Fibroblast of villous mesenchyme (primary cell): Measurements from ENCODE around the gene FBN3. TPM values are rescaled to one million over a fixed set of nuclear protein-coding genes. Genes with fewer than 3 reads are reported as not detected.
"Not testable (repeated sequence)": the region's sequence is repeated elsewhere in the genome, so short reads cannot be mapped to it uniquely, and the experiment has no call there.

Experiments
- DNase-seq: peaks from one replicate; pipeline ENCODE4 v3.0.0-alpha.2; 2010; ENCODE audit warnings: low read depth
- H3K4me3 ChIP-seq: 2 replicates; pipeline ENCODE4 v1.5.1; 2011; ENCODE audit warnings: low read depth, mild to moderate bottlenecking, low read length
- CTCF ChIP-seq: IDR thresholded peaks from 2 replicates; pipeline ENCODE4 v1.5.1; 2012; ENCODE audit warnings: low read depth, mild to moderate bottlenecking, low read length; ENCODE audit not compliant: insufficient read depth
- total RNA-seq: library from RNA; depleted of rRNA; stranded (reverse); fragments of >200 nt; gene quantifications from 2 replicates; pipeline ENCODE4 v1.2.3, GENCODE V29; 2012

The FBN3 gene
- total RNA-seq, 1 donor = not detected

GRCh38 chr19:8034178-8034525, 115.2 kb downstream of the FBN3 start:
- no peak overlapping the region for H3K4me3 ChIP-seq
- DNase-seq = no peak
- no peak for TF ChIP-seq CTCF

- not testable (repeated sequence) for DNase-seq, H3K4me3 ChIP-seq
Observed at GRCh38 chr19:8033287-8034177, 115.9 kb downstream of the FBN3 start.

GRCh38 chr19:8030960-8031359, 118.4 kb downstream of the FBN3 start:
- no peak for DNase-seq
- no peak for TF ChIP-seq CTCF

GRCh38 chr19:8028951-8029491, 120.4 kb downstream of the FBN3 start:
- TF ChIP-seq CTCF = no peak
- H3K4me3 ChIP-seq = no peak overlapping the region
- peak; percentile 12 for DNase-seq

More at GRCh38 chr19:8030960-8031359, 118.4 kb downstream of the FBN3 start:
- H3K4me3 ChIP-seq = no peak overlapping the region

- no peak overlapping the region for H3K4me3 ChIP-seq
- TF ChIP-seq CTCF = no peak
- DNase-seq = no peak
Observed at GRCh38 chr19:8025316-8025715, 124.1 kb downstream of the FBN3 start.

GRCh38 chr19:8024256-8024655, 125.1 kb downstream of the FBN3 start:
- not testable (repeated sequence) for DNase-seq, H3K4me3 ChIP-seq

GRCh38 chr19:8023371-8023770, 126.0 kb downstream of the FBN3 start:
- TF ChIP-seq CTCF = no peak
- no peak overlapping the region for H3K4me3 ChIP-seq
- peak; percentile 66 for DNase-seq

- DNase-seq = no peak
- TF ChIP-seq CTCF = no peak
- H3K4me3 ChIP-seq = no peak overlapping the region
Observed at GRCh38 chr19:8022275-8022674, 127.1 kb downstream of the FBN3 start.
